Glutamatergic neuron (in vitro differentiated cells): Measurements from ENCODE around the gene GABRQ. TPM values are rescaled to one million over a fixed set of nuclear protein-coding genes. Genes with fewer than 3 reads are reported as not detected.
"Not testable (repeated sequence)": the region's sequence is repeated elsewhere in the genome, so short reads cannot be mapped to it uniquely, and the experiment has no call there.

Experiments
- DNase-seq: peaks from one replicate; pipeline ENCODE4 v3.0.0; 2022
- H3K27ac Mint-ChIP-seq: one replicate; pipeline ENCODE4 v1.8.0; 2020; ENCODE audit warnings: mild to moderate bottlenecking, mixed read lengths, inconsistent platforms; ENCODE audit not compliant: unreplicated experiment
- H3K27me3 Mint-ChIP-seq: one replicate; pipeline ENCODE4 v1.8.0; 2020; ENCODE audit warnings: mild to moderate bottlenecking, moderate library complexity, mixed read lengths, inconsistent platforms; ENCODE audit not compliant: unreplicated experiment
- H3K36me3 Mint-ChIP-seq: one replicate; pipeline ENCODE4 v1.8.0; 2020; ENCODE audit warnings: mild to moderate bottlenecking, mixed read lengths, inconsistent platforms; ENCODE audit not compliant: unreplicated experiment
- H3K4me1 Mint-ChIP-seq: one replicate; pipeline ENCODE4 v1.8.0; 2020; ENCODE audit warnings: mild to moderate bottlenecking, low read depth, mixed read lengths, inconsistent platforms; ENCODE audit not compliant: unreplicated experiment
- H3K4me3 Mint-ChIP-seq: one replicate; pipeline ENCODE4 v1.8.0; 2020; ENCODE audit warnings: mild to moderate bottlenecking, mixed read lengths, inconsistent platforms; ENCODE audit not compliant: unreplicated experiment
- H3K9me3 Mint-ChIP-seq: one replicate; pipeline ENCODE4 v1.8.0; 2020; ENCODE audit warnings: mild to moderate bottlenecking, moderate library complexity, mixed read lengths, inconsistent platforms; ENCODE audit not compliant: unreplicated experiment
- total RNA-seq: library from RNA; stranded (reverse); fragmentation: NEBNext Ultra II Directional; extraction: Animal tissue kit (Norgen Biotek cat#: 25700); gene quantifications from one replicate; pipeline ENCODE4 v1.2.1, GENCODE V29; 2021; ENCODE audit not compliant: unreplicated experiment

The GABRQ gene
- total RNA-seq, 1 donor from 2014 or later, result 2.6 TPM

GRCh38 chrX:152697952-152698931, 60.5 kb downstream of the GABRQ start, which contains the start of gene MAGEA3:
TSS of gene MAGEA3 (plus strand) at chrX:152698794. CDS start at chrX:152700833, 2,039 bp downstream.
- DNase-seq, H3K4me3 Mint-ChIP-seq, H3K27ac Mint-ChIP-seq, H3K36me3 Mint-ChIP-seq, H3K27me3 Mint-ChIP-seq, H3K9me3 Mint-ChIP-seq, H3K4me1 Mint-ChIP-seq: not testable (repeated sequence)

DNA sequence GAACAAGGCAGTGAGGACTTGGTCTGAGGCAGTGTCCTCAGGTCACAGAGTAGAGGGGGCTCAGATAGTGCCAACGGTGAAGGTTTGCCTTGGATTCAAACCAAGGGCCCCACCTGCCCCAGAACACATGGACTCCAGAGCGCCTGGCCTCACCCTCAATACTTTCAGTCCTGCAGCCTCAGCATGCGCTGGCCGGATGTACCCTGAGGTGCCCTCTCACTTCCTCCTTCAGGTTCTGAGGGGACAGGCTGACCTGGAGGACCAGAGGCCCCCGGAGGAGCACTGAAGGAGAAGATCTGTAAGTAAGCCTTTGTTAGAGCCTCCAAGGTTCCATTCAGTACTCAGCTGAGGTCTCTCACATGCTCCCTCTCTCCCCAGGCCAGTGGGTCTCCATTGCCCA, 62.7 kb downstream of the GABRQ start:
- not testable (repeated sequence) for H3K36me3 Mint-ChIP-seq, DNase-seq, H3K9me3 Mint-ChIP-seq, H3K4me3 Mint-ChIP-seq, H3K4me1 Mint-ChIP-seq, H3K27me3 Mint-ChIP-seq, H3K27ac Mint-ChIP-seq

DNA sequence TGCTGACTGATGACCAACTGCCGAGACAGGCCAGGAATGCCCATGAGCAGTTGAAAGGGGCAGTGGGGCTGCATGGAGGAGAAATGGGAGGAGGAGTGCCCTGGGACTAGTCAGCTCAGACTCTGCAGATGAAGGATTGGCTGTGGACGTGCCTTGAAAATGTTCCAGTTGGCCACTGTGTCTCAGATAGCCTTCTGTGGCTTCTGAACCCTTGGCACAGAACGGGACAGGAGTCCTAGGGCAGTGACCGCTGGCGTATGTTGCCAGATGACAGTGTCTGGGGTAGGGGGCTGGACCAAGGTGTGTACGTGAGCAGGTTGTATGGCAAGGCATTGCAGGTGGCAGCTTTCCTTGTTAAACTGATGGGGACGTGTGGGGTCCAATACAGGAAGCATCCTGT, 68.8 kb downstream of the GABRQ start:
- H3K4me3 Mint-ChIP-seq, H3K27ac Mint-ChIP-seq, H3K36me3 Mint-ChIP-seq, H3K27me3 Mint-ChIP-seq, DNase-seq, H3K9me3 Mint-ChIP-seq, H3K4me1 Mint-ChIP-seq: not testable (repeated sequence)

Other genes with a start within 250 kb of the GABRQ start
- 2.1 TPM for gene GABRA3, start 186.6 kb upstream of the GABRQ start, total RNA-seq
- gene MAGEA3, start 60.9 kb downstream of the GABRQ start, total RNA-seq, result not detected
- gene CSAG2, start 71.4 kb downstream of the GABRQ start, total RNA-seq, result not detected
- gene MAGEA2B, start 76.7 kb downstream of the GABRQ start, total RNA-seq, result 10.6 TPM
- 0.98 TPM for gene CSAG1, start 95.8 kb downstream of the GABRQ start, total RNA-seq
- 1.1 TPM for gene MAGEA12, start 95.9 kb downstream of the GABRQ start, total RNA-seq
- 2.7 TPM for gene MAGEA2, start 115.9 kb downstream of the GABRQ start, total RNA-seq
- 7.4 TPM for gene CSAG3, start 121.3 kb downstream of the GABRQ start, total RNA-seq
- gene MAGEA6, start 131.8 kb downstream of the GABRQ start, total RNA-seq, result 0.32 TPM
- gene CETN2, start 192.9 kb downstream of the GABRQ start, total RNA-seq, result 23.6 TPM
- gene NSDHL, start 193.2 kb downstream of the GABRQ start, total RNA-seq, result 36.1 TPM